Adrenal gland (tissue), 12 donors: ENCODE results near the gene SPATA25. TPM values are rescaled to one million over a fixed set of nuclear protein-coding genes. Genes with fewer than 3 reads are reported as not detected.

Experiments used
- DNase-seq, 7 donors: peaks; one replicate each; pipeline ENCODE4 v3.0.0-alpha.2; 2019 to 2020
- H3K27ac ChIP-seq, 5 donors: fragments of 200-600 bp; sonication (generic) in 4 of 5; 1 replicate in 3 of 5; 2 replicates in 2 of 5; pipeline versions ENCODE4 v1.5.1 to v1.8.0; 2016 to 2020; ENCODE audit warnings: mild to moderate bottlenecking in 1 of 5
- H3K27me3 ChIP-seq: fragments of 200-600 bp; 2 replicates; pipeline ENCODE4 v1.8.0; 2021
- H3K36me3 ChIP-seq, 2 donors: fragments of 200-600 bp; replicated peaks in 1 of 2; 1 replicate in 1 of 2; 2 replicates in 1 of 2; pipeline versions ENCODE4 v1.5.1 to v1.8.0; 2018 to 2022
- H3K4me1 ChIP-seq, 2 donors: fragments of 200-600 bp; replicated peaks in 1 of 2; 1 replicate in 1 of 2; 2 replicates in 1 of 2; pipeline versions ENCODE4 v1.5.1 to v1.8.0; 2018 to 2021
- H3K4me3 ChIP-seq, 4 donors: fragments of 200-600 bp; sonication (generic) in 3 of 4; one replicate each; pipeline ENCODE4 v1.5.1; 2016 to 2018
- H3K9me3 ChIP-seq, 3 donors: fragments of 200-600 bp; sonication (generic) in 1 of 3; replicated peaks in 1 of 3; 1 replicate in 2 of 3; 2 replicates in 1 of 3; pipeline versions ENCODE4 v1.5.1 to v1.8.0; 2016 to 2021
- POLR2A ChIP-seq, 2 donors: fragments of 450-650 bp; IDR thresholded peaks; one replicate each; pipeline ENCODE4 v1.6.1; 2017; ENCODE audit warnings: antibody characterized with exemption in 2 of 2, mild to moderate bottlenecking in 2 of 2, moderate library complexity in 1 of 2
- WGBS, 4 donors: extraction: QIAGEN DNeasy Blood & Tissue Kit in 2 of 4; methylation state at CpG; one replicate each; pipeline versions ENCODE4 v1.1.5 to v1.1.7; 2013 to 2017; 5-methylcytosine and 5-hydroxymethylcytosine counted together
- intact Hi-C, 2 donors: fragments of 100-400 bp; cut with DNase I; formaldehyde crosslinking; loops; one replicate each; pipeline versions ENCODE4 v1.14.1 to v1.15.0; 2022 to 2023
- polyA plus RNA-seq, 3 donors: library from polyadenylated mRNA; stranded (reverse); fragments of 200-250 nt in 2 of 3; fragments of 350-450 nt in 1 of 3; fragmentation: Illumina TruSeq in 1 of 3; extraction: RNeasy Lipid Tissue Mini Kit (QIAGEN cat#74804) in 1 of 3; gene quantifications; one replicate each; pipeline ENCODE4 v1.2.3, GENCODE V29; 2013 to 2014
- total RNA-seq, 9 donors: library from RNA; depleted of rRNA in 4 of 9; stranded (reverse); fragments of >200 nt in 4 of 9; fragments of 120-200 nt in 1 of 9; fragmentation: NEBNext Ultra II Directional in 1 of 9; extraction: Animal tissue kit (Norgen Biotek cat#: 25700) in 1 of 9; gene quantifications; one replicate each; pipeline versions ENCODE4 v1.1.0 to v1.2.4, GENCODE V29; 2013 to 2023
- TF ChIP-seq, protein P1 (sequence below), 6 experiments: fragments of 450-650 bp in 4 of 6; fragments of 200-600 bp in 2 of 6; sonication (generic) in 1 of 6; IDR thresholded peaks; 1 replicate in 5 of 6; 2 replicates in 1 of 6; pipeline versions ENCODE4 v1.5.1 to v1.8.0; 2016 to 2021; ENCODE audit warnings: antibody characterized with exemption in 6 of 6, mild to moderate bottlenecking in 2 of 6, moderate library complexity in 1 of 6
- donor health status: healthy with polysubstance abuse.
- donor health status: Bipolar disorder and iron deficiency.
- donor health status: DM: yes; HTN: yes; CAD: no.
- donor health status: DM: no; HTN: no; CAD: no.
- donor health status: DM: no; HTN: no; CAD: no.
- donor health status: DM: yes; HTN: yes; CAD: no.

SPATA25 gene
- total and polyA plus RNA-seq, 12 donors, result 0.29 to 12.5 (median 2.9) TPM; not detected in 1

DNA sequence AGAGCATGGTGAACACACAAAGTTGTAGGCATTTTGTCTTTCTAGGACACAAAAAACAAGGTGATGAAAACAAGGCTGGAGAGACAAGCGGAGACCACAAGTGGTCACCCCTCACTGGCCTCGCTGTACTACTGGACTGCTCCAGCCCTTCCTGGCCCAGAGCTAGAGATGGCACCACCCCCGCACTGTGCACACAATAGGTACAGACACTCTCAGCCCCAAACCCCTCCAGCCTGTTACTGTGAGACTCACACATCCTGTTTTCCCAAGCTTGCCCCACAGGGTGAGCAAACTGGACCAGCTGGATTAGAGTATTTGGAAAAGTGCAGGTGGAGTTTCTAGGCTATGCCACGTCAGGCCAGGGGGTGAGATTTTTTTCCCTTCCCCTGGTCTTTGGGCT lies 14.8 kb downstream of the SPATA25 start:
- 95 to 98% (median 97%) methylated on average over 4 of the region's 4 CpGs for WGBS, 4 donors

DNA sequence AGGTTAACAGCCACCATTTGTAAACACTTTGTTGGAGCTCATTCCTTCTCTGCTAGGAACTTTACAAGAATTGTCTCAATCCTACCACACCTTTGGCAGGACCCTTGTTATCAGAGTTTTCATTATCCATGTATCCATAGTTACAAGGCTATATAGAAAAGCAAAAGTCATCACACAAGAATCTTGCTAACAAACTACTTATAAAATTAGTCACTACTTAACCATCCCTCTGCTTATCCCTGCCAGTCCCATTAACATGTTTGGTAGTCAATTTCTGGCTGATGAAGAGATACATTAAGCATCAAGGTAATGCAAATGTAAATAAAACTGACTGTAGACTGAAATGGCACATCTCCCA lies 19.6 kb downstream of the SPATA25 start:
- H3K27ac ChIP-seq, result peak overlapping the region; percentile 26 to 75 (median 63)
- no peak for TF ChIP-seq POLR2A (IDR thresholded peaks at IDR 0.05)
- TF ChIP-seq, protein P1, sequence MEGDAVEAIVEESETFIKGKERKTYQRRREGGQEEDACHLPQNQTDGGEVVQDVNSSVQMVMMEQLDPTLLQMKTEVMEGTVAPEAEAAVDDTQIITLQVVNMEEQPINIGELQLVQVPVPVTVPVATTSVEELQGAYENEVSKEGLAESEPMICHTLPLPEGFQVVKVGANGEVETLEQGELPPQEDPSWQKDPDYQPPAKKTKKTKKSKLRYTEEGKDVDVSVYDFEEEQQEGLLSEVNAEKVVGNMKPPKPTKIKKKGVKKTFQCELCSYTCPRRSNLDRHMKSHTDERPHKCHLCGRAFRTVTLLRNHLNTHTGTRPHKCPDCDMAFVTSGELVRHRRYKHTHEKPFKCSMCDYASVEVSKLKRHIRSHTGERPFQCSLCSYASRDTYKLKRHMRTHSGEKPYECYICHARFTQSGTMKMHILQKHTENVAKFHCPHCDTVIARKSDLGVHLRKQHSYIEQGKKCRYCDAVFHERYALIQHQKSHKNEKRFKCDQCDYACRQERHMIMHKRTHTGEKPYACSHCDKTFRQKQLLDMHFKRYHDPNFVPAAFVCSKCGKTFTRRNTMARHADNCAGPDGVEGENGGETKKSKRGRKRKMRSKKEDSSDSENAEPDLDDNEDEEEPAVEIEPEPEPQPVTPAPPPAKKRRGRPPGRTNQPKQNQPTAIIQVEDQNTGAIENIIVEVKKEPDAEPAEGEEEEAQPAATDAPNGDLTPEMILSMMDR (IDR thresholded peaks at IDR 0.05), result no peak
- no peak for DNase-seq
- H3K36me3 ChIP-seq, result no peaks in the 10 kb centered on the region
- peaks cover 12 to 15% of the 10 kb centered on the region in 2 donors for H3K4me1 ChIP-seq
- H3K9me3 ChIP-seq, result no peaks in the 10 kb centered on the region
- intact Hi-C loops, result no loop called here
- no peaks in the 10 kb centered on the region for H3K27me3 ChIP-seq
- H3K4me3 ChIP-seq, result no peak overlapping the region

More for the DNA sequence above, 14.8 kb downstream of the SPATA25 start:
- Histone ChIP-seq H3K27ac (no peak overlapping the region), H3K4me3 (no peak overlapping the region), H3K9me3 (no peaks in the 10 kb centered on the region), H3K4me1 (peaks cover 10 to 13% of the 10 kb centered on the region in 2 donors), H3K36me3 (peaks cover 0 to 7% of the 10 kb centered on the region in 2 donors), H3K27me3 (no peaks in the 10 kb centered on the region)
- DNase-seq, result peak in 1 of 7 donors; percentile 14
- TF ChIP-seq POLR2A (IDR thresholded peaks at IDR 0.05), result no peak
- TF ChIP-seq, protein P1 (IDR thresholded peaks at IDR 0.05), result no peak
- intact Hi-C loops, result no loop called here

DNA sequence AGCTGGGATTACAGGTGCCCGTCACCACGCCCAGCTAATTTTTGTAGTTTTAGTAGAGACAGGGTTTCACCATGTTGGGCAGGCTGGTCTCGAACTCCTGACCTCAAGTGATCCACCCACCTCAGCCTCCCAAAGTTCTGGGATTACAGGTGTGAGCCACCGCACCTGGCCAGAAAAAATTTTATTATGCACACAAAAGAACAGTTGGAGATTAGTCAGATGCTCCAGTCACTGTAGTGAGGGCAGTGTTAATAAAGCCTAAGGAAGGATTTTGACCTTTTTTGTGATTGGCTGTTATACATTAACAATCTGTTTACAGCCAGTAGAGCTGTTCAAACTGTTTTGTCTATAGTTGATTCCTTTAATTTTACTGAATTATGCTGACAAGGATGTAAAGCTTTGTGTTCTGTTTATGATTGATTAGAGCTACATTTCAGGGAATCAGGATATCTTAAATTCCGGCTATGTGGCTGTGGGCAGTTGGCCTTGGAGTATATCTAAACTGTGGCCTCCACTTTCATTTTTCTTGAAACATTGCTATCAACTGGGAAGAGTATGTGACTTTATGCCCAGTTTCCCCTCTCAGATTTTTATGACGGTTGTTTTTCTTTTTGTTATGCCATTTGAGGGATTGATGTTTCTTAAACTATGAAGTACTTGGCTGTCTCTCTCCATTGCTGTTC lies 20.1 kb downstream of the SPATA25 start:
- WGBS, 4 donors, result 66 to 74% (median 70%) methylated on average over 6 of the region's 6 CpGs
- peak overlapping the region; percentile 26 to 75 (median 63) for H3K27ac ChIP-seq

DNA sequence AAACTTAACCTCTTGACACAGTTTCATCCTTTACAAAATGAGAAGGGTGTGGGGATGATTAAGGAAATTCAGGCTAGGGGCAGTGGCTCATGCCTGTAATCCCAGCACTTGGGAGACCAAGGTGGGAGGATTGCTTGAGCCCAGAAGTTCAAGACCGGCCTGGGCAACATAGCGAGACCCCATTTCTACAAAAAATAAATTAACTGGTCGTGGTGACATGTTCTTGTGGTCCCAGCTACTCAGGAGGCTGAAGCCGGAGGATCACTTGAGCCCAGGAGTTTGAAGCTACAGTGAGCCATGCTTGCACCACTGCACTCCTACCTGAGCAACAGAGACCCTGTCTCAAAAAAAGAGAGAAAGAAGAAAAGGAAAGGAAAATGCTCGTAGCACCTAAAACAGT lies 21.0 kb downstream of the SPATA25 start:
- intact Hi-C loops, result no loop called here
- DNase-seq, result no peak
- peak overlapping the region in 1 of 5 donors; percentile 75 for H3K27ac ChIP-seq

More for the DNA sequence above, 20.1 kb downstream of the SPATA25 start:
- intact Hi-C loops, result no loop called here
- Histone ChIP-seq H3K36me3 (no peaks in the 10 kb centered on the region), H3K4me1 (peaks cover 12 to 15% of the 10 kb centered on the region in 2 donors), H3K4me3 (no peak overlapping the region), H3K9me3 (no peaks in the 10 kb centered on the region), H3K27me3 (no peaks in the 10 kb centered on the region)
- DNase-seq, result peak in 1 of 7 donors; percentile 23
- TF ChIP-seq POLR2A (IDR thresholded peaks at IDR 0.05), result no peak
- TF ChIP-seq, protein P1 (IDR thresholded peaks at IDR 0.05), result no peak

More for the DNA sequence above, 21.0 kb downstream of the SPATA25 start:
- WGBS, 4 donors, result 92 to 98% (median 95%) methylated on average over 5 of the region's 5 CpGs
- no peak for TF ChIP-seq POLR2A (IDR thresholded peaks at IDR 0.05)
- TF ChIP-seq, protein P1 (IDR thresholded peaks at IDR 0.05), result no peak
- Histone ChIP-seq H3K4me3 (no peak overlapping the region), H3K9me3 (no peaks in the 10 kb centered on the region), H3K36me3 (no peaks in the 10 kb centered on the region), H3K27me3 (no peaks in the 10 kb centered on the region), H3K4me1 (peaks cover 12 to 15% of the 10 kb centered on the region in 2 donors)
